ENCODE measurements around the gene RBM20. TPM values are rescaled to one million over a fixed set of nuclear protein-coding genes. Genes with fewer than 3 reads are reported as not detected.

Gene RBM20
- total RNA-seq, 2 experiments from 2014 or later, result 0.03 TPM; not detected in 1

DNA sequence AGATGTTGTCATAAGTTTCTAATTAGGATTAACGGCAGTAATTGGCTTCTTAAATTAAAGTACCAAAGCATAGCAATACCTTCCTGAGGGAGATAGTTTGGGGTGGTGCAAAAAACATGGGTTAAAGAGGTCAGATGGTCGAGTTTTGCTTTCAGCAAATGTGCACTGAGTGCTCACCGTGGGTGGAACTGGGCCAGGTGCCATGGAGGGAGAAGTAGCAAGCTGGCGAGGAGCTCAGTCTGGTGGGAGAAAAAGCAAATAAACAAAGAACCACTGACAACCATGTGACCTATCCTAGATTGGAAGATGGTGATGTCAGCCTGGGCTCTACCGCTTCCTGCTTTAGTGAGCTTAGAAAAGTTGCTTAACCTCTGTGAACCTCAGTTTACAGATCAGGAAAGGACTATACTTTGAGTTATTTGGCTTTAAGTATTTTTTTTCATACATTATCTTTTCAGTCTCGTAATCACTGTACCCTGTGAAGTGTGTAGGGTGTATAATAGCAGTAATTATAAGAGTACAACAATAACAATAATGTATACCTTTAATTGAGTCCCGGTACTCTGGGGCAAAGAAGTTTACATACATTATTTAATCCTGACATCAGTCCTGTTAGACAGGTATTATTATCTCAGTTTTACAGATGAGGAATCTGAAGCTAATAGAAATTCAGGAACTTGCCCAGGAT, 158.6 kb downstream of the RBM20 start:
- no peaks in the 10 kb centered on the region for H3K27me3 Mint-ChIP-seq (ENCODE audit: low read depth)
- H3K27ac Mint-ChIP-seq, result peak overlapping the region; percentile 81
- peak; percentile 67 for DNase-seq
- H3K36me3 Mint-ChIP-seq (ENCODE audit: low read depth), result no peaks in the 10 kb centered on the region
- POLR2A ChIA-PET, result interaction anchor here (0.7 to 2.4 kb wide), 10 partner anchors 23 to 765 kb away, joined by 3 to 12 read pairs (median 4); partner anchors contain the start of genes BBIP1, PDCD4 and SHOC2
- CTCF ChIA-PET, result interaction anchor here (0.6 to 4.4 kb wide), 39 partner anchors 8 to 212 kb away, joined by 3 to 88 read pairs (median 5); partner anchors contain the start of genes PDCD4 and SHOC2
- peak overlapping the region; percentile 43 for H3K4me3 Mint-ChIP-seq
- peaks cover 41% of the 10 kb centered on the region for H3K4me1 Mint-ChIP-seq (ENCODE audit: low read depth)
- no peaks in the 10 kb centered on the region for H3K9me3 Mint-ChIP-seq (ENCODE audit: insufficient read depth)
- ATAC-seq, result peak; percentile 81

DNA sequence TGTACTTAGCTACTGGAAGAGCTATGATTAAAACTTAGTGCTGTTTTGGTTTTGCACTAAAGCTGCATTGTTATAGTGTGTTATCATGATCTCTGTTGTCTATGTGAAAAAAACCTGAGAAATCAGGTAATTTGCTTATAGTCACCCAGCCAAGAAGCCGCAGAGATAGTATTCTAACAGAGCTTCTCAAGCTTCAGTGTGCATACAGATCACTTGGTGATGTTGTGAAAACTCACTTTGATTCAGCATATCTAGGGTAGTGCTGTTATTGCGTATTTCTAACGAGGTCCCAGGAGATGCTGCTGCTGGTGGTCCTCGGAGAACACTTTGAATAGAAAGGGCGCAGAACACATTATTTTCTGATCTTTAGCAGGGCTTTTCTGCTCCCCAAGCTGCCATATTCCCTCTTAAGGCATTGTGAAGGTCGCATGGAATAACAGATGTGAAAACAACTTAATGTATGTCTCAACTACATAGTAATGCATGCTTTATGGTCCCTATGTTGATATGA, 159.2 kb downstream of the RBM20 start:
- POLR2A ChIA-PET, result interaction anchor here (0.9 to 2.4 kb wide), 9 partner anchors 24 to 116 kb away, joined by 3 to 12 read pairs (median 5); partner anchors contain the start of genes BBIP1, PDCD4 and SHOC2
- H3K36me3 Mint-ChIP-seq (ENCODE audit: low read depth), result no peaks in the 10 kb centered on the region
- H3K4me1 Mint-ChIP-seq (ENCODE audit: low read depth), result peaks cover 41% of the 10 kb centered on the region
- DNase-seq (no peak), ATAC-seq (no peak)
- H3K9me3 Mint-ChIP-seq (ENCODE audit: insufficient read depth), result no peaks in the 10 kb centered on the region
- CTCF ChIA-PET, result interaction anchor here (0.6 to 4.4 kb wide), 47 partner anchors 9 to 212 kb away, joined by 3 to 88 read pairs (median 4); partner anchors contain the start of genes PDCD4 and SHOC2
- peak overlapping the region; percentile 81 for H3K27ac Mint-ChIP-seq
- no peak overlapping the region for H3K4me3 Mint-ChIP-seq
- no peaks in the 10 kb centered on the region for H3K27me3 Mint-ChIP-seq (ENCODE audit: low read depth)

DNA sequence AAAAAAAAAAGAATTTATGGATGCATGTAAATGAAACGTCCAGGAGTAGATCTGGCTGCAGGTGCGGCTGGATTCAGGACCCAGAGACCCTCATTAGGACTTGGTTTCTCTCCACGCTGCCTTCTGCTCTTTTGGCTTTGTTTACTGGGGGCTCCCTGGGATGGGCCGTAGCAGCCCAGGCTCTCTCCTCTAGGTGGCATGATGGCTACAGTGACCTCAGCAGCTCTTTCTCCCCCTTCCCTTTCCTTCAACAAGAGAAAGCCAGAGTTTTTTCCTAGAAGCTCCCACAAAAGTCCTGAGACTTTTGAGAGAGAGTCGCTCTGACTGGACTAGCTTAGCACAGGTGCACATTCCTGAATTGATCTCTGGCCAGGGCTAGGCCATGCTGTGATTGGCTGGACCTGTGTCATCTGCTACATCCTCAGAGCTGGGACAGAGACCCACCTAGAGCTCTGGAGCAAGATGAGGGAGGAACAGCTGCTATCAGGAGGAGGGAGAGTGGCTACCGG, 159.7 kb downstream of the RBM20 start:
- Mint-ChIP-seq H3K4me1 (ENCODE audit: low read depth) (peaks cover 40% of the 10 kb centered on the region), H3K36me3 (ENCODE audit: low read depth) (no peaks in the 10 kb centered on the region), H3K27ac (peak overlapping the region; percentile 80), H3K27me3 (ENCODE audit: low read depth) (no peaks in the 10 kb centered on the region), H3K4me3 (peak overlapping the region; percentile 2), H3K9me3 (ENCODE audit: insufficient read depth) (no peaks in the 10 kb centered on the region)
- ATAC-seq (peak; percentile 77), DNase-seq (peak; percentile 64)
- ChIA-PET POLR2A (interaction anchor here (1.1 to 2.4 kb wide), 5 partner anchors 43 to 115 kb away, joined by 3 to 12 read pairs (median 5); partner anchors contain the start of genes BBIP1, PDCD4 and SHOC2), CTCF (interaction anchor here (0.6 to 4.4 kb wide), 41 partner anchors 9 to 192 kb away, joined by 3 to 88 read pairs (median 6); partner anchors contain the start of gene PDCD4)

DNA sequence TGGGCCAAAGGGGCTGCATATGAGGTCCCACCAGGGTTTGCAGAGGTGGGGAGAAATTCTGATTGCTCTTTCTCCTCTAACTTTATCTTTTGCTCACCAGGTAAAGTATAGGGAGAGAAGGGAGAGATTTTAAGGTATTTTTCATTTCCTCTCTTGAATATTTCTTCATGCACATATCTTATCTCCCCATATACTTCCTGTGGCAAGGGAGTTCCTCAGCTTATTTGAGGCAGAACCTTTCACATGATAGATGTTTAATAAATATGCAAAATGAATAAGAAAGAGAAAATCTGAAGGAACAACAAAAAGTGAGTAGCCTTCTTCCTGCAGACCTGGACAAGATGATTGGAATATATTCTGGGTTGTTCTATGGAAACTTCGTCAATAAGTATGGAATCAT, 160.2 kb downstream of the RBM20 start:
- H3K9me3 Mint-ChIP-seq (ENCODE audit: insufficient read depth), result no peaks in the 10 kb centered on the region
- H3K36me3 Mint-ChIP-seq (ENCODE audit: low read depth), result no peaks in the 10 kb centered on the region
- H3K27me3 Mint-ChIP-seq (ENCODE audit: low read depth), result no peaks in the 10 kb centered on the region
- POLR2A ChIA-PET, result interaction anchor here (1.1 to 2.4 kb wide), 4 partner anchors 42 to 115 kb away, joined by 3 to 12 read pairs (median 4); partner anchors contain the start of genes BBIP1, PDCD4 and SHOC2
- peak overlapping the region; percentile 2 for H3K4me3 Mint-ChIP-seq
- peak overlapping the region; percentile 80 for H3K27ac Mint-ChIP-seq
- CTCF ChIA-PET, result interaction anchor here (0.6 to 4.4 kb wide), 38 partner anchors 8 to 163 kb away, joined by 3 to 88 read pairs (median 6); partner anchors contain the start of gene PDCD4
- DNase-seq, result no peak
- ATAC-seq, result no peak
- peaks cover 40% of the 10 kb centered on the region for H3K4me1 Mint-ChIP-seq (ENCODE audit: low read depth)

DNA sequence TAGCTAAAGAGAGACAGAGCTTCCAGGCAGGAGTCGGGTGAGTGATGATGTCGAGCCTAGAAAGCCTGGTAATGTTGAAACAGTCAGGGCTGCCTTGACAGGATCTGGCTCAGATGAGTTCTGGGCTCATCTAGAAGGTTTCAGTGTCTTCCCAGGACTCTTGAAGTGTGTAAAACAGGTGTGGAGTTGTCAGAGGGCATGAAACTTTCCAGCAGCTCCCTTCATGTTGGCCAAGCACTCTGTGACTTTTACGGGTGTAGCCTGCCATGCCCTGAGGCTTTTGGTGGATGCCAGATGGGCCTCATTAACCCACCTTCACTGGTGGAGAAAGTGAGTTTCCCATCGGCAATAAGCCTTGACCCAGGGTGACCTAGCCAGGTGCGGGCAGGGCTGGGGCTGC, 161.2 kb downstream of the RBM20 start:
- no peak overlapping the region for H3K27ac Mint-ChIP-seq
- no peak for ATAC-seq
- no peak overlapping the region for H3K4me3 Mint-ChIP-seq

DNA sequence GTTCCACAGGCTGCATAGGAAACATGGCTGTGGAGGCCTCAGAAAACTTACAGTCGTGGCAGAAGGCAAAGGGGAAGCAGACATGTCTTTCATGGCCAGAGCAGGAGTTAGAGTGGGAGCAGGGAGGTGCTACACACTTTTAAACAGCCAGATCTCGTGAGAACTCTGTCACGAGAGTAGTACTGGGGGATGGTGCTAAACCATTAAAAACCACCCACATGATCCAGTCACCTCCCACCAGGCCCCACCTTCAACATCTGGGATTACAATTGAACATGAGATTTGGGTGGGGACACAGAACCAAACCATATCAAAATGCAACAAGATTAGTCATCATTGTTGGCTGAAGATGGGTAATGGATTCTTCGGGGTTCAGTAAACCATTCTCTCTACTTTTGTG, 162.2 kb downstream of the RBM20 start:
- peaks cover 40% of the 10 kb centered on the region for H3K4me1 Mint-ChIP-seq (ENCODE audit: low read depth)
- CTCF ChIA-PET, result interaction anchor here (1.3 kb wide), 1 partner anchor 87 kb away, joined by 3 read pairs; no protein-coding TSS in a partner anchor
- no peak for DNase-seq
- H3K36me3 Mint-ChIP-seq (ENCODE audit: low read depth), result no peaks in the 10 kb centered on the region
- no peak overlapping the region for H3K27ac Mint-ChIP-seq
- H3K4me3 Mint-ChIP-seq, result no peak overlapping the region
- ATAC-seq, result no peak
- no peaks in the 10 kb centered on the region for H3K27me3 Mint-ChIP-seq (ENCODE audit: low read depth)
- H3K9me3 Mint-ChIP-seq (ENCODE audit: insufficient read depth), result no peaks in the 10 kb centered on the region
- POLR2A ChIA-PET, result interaction anchor here (0.6 kb wide), 1 partner anchor 67 kb away, joined by 3 read pairs; no protein-coding TSS in a partner anchor

More for the DNA sequence above, 161.2 kb downstream of the RBM20 start:
- ChIA-PET CTCF (interaction anchor here (1.5 to 4.4 kb wide), 4 partner anchors 13 to 88 kb away, joined by 7 to 88 read pairs (median 32); no protein-coding TSS in a partner anchor), POLR2A (no interaction called here)
- Mint-ChIP-seq H3K9me3 (ENCODE audit: insufficient read depth) (no peaks in the 10 kb centered on the region), H3K36me3 (ENCODE audit: low read depth) (no peaks in the 10 kb centered on the region), H3K27me3 (ENCODE audit: low read depth) (no peaks in the 10 kb centered on the region), H3K4me1 (ENCODE audit: low read depth) (peaks cover 40% of the 10 kb centered on the region)
- DNase-seq, result no peak

DNA sequence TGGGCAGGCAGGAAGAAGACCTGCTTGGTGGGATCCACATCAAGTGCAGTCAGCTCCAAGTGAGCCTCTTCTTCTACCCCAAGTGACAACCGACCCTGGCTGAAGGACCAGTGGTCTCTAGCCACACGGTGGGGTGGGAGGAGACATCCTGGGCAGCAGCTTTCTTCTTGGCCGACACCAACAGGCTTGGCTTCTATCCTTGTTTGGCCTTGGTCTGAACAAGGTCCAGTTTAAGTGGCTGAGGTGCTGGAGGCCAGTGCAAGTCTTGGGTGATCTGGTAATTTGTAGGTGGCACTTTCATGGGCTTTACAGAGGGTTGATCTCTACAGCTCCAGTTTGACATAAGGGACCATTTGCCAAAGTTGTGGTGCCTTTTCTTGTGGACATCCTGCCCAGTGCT, 164.0 kb downstream of the RBM20 start:
- ATAC-seq (no peak), DNase-seq (no peak)
- no peak overlapping the region for H3K4me3 Mint-ChIP-seq
- peaks cover 27% of the 10 kb centered on the region for H3K4me1 Mint-ChIP-seq (ENCODE audit: low read depth)
- ChIA-PET CTCF (interaction anchor here (1.4 kb wide), 1 partner anchor 9 kb away, joined by 5 read pairs; no protein-coding TSS in a partner anchor), POLR2A (interaction anchor here (0.8 to 1.6 kb wide), 3 partner anchors 35 to 65 kb away, joined by 3 to 5 read pairs (median 3); partner anchors contain the start of gene PDCD4)
- H3K9me3 Mint-ChIP-seq (ENCODE audit: insufficient read depth), result no peaks in the 10 kb centered on the region
- H3K36me3 Mint-ChIP-seq (ENCODE audit: low read depth), result no peaks in the 10 kb centered on the region
- no peak overlapping the region for H3K27ac Mint-ChIP-seq
- H3K27me3 Mint-ChIP-seq (ENCODE audit: low read depth), result no peaks in the 10 kb centered on the region

DNA sequence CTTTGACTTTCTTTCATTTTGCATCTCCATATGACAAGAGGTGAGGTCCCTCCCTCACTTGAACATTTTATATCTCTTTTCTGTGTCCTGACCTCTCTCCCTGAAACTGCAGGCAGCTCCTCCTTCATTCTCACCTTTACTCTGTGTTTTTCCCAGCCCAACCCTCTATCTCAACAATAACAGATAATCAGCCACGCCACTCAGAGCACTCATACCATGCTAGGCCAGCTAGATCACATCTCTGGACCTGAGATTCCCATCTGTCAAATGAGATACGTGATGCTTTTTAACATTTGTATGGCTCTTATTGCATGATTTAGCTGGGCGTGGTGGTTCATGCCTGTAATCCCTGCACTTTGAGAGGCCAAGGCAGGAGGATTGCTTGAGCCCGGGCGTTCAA, 164.5 kb downstream of the RBM20 start:
- ATAC-seq (no peak), DNase-seq (no peak)
- Mint-ChIP-seq H3K4me3 (no peak overlapping the region), H3K27ac (peak overlapping the region; percentile 1), H3K27me3 (ENCODE audit: low read depth) (no peaks in the 10 kb centered on the region), H3K36me3 (ENCODE audit: low read depth) (no peaks in the 10 kb centered on the region), H3K9me3 (ENCODE audit: insufficient read depth) (no peaks in the 10 kb centered on the region), H3K4me1 (ENCODE audit: low read depth) (peaks cover 23% of the 10 kb centered on the region)
- ChIA-PET POLR2A (interaction anchor here (1.6 kb wide), 1 partner anchor 64 kb away, joined by 5 read pairs; no protein-coding TSS in a partner anchor), CTCF (interaction anchor here (1.4 to 1.5 kb wide), 2 partner anchors 10 to 85 kb away, joined by 4 to 5 read pairs; no protein-coding TSS in a partner anchor)

DNA sequence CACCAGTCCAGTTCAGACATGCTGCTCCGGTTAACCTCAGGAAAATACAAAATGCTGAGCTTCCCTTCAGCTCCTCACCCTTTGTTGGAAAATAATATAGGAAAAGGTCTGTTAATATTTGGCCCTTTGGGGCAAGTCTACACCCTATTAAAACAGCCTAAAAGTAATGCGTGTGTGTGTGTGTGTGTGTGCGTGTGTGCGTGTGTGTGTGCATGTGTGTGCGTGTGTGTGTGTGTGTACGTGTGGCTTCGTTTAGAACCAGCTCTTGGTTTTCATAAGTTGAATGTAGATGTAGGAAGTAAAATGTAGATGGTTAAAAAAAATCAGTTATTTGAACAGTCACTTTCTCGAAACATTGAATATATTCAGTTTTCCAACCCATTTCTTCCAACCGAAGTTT, 166.5 kb downstream of the RBM20 start:
- ChIA-PET POLR2A (no interaction called here), CTCF (no interaction called here)
- no peak overlapping the region for H3K4me3 Mint-ChIP-seq
- no peak for ATAC-seq
- no peaks in the 10 kb centered on the region for H3K9me3 Mint-ChIP-seq (ENCODE audit: insufficient read depth)
- H3K4me1 Mint-ChIP-seq (ENCODE audit: low read depth), result peaks cover 12% of the 10 kb centered on the region
- no peak overlapping the region for H3K27ac Mint-ChIP-seq
- H3K36me3 Mint-ChIP-seq (ENCODE audit: low read depth), result no peaks in the 10 kb centered on the region
- H3K27me3 Mint-ChIP-seq (ENCODE audit: low read depth), result no peaks in the 10 kb centered on the region
- no peak for DNase-seq

DNA sequence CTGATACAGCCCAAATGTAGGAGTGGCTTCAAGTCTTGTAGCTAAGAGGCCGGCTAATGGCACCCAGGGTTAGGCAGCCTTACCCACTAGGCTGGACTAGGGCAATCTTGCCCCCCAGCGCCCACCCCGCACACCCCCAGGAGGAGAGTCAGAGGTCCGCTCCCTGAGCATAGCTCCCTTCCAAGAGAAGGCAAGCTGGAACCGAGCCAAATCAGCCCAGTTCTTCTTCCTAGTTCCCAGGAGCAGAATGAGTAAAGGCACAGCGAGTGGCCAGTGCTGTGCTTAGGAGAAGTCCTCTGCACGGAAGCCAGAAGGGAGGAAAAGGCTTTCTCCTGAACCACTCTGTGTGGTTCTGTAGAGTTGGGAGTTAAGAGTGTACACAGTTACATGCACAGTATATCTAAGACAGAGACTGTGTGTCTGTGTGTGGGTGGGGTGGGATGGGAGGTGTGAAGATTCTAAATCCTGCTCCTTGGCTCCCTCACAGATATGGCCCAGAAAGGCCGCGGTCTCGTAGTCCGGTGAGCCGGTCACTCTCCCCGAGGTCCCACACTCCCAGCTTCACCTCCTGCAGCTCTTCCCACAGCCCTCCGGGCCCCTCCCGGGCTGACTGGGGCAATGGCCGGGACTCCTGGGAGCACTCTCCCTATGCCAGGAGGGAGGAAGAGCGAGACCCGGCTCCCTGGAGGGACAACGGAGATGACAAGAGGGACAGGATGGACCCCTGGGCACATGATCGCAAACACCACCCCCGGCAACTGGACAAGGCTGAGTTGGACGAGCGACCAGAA, 167.8 kb downstream of the RBM20 start:
- CTCF ChIA-PET, result interaction anchor here (0.7 to 1.4 kb wide), 3 partner anchors 8 to 48 kb away, joined by 3 to 4 read pairs (median 3); no protein-coding TSS in a partner anchor

DNA sequence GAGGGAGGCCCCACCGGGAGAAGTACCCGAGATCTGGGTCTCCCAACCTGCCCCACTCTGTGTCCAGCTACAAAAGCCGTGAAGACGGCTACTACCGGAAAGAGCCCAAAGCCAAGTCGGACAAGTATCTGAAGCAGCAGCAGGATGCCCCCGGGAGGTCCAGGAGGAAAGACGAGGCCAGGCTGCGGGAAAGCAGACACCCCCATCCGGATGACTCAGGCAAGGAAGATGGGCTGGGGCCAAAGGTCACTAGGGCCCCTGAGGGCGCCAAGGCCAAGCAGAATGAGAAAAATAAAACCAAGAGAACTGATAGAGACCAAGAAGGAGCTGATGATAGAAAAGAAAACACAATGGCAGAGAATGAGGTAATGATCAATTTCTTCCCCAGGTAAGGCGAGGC, 168.4 kb downstream of the RBM20 start:
- CTCF ChIA-PET, result interaction anchor here (0.7 to 1.4 kb wide), 3 partner anchors 9 to 54 kb away, joined by 3 to 4 read pairs (median 3); no protein-coding TSS in a partner anchor
- H3K36me3 Mint-ChIP-seq (ENCODE audit: low read depth), result no peaks in the 10 kb centered on the region
- DNase-seq, result no peak

More for the DNA sequence above, 167.8 kb downstream of the RBM20 start:
- Mint-ChIP-seq H3K36me3 (ENCODE audit: low read depth) (no peaks in the 10 kb centered on the region), H3K9me3 (ENCODE audit: insufficient read depth) (no peaks in the 10 kb centered on the region), H3K27ac (no peak overlapping the region), H3K4me1 (ENCODE audit: low read depth) (peaks cover 20% of the 10 kb centered on the region), H3K27me3 (ENCODE audit: low read depth) (no peaks in the 10 kb centered on the region), H3K4me3 (no peak overlapping the region)
- ATAC-seq (no peak), DNase-seq (no peak)
- POLR2A ChIA-PET, result no interaction called here

More for the DNA sequence above, 168.4 kb downstream of the RBM20 start:
- Mint-ChIP-seq H3K27me3 (ENCODE audit: low read depth) (no peaks in the 10 kb centered on the region), H3K27ac (no peak overlapping the region), H3K4me3 (no peak overlapping the region), H3K9me3 (ENCODE audit: insufficient read depth) (no peaks in the 10 kb centered on the region), H3K4me1 (ENCODE audit: low read depth) (peaks cover 23% of the 10 kb centered on the region)
- POLR2A ChIA-PET, result no interaction called here
- no peak for ATAC-seq

All from activated CD8-positive, alpha-beta T cell treated with anti-CD3 and anti-CD28 coated beads, Interleukin-2, amount 10 ng/mL, durations not matched to agents 7 days and 5 days (primary cell).